IMR-90 (cell line): Measurements from ENCODE around the gene ALDH1B1. TPM values are rescaled to one million over a fixed set of nuclear protein-coding genes. Genes with fewer than 3 reads are reported as not detected.
A peak's percentile ranks its signal among the peaks of the same experiment; 100 is the strongest.

Experiments used
- ATAC-seq: fragments of 200-7000 bp; cut with Tn5 transposase; 2 replicates; pipeline ENCODE4 v1.9.1; 2020; ENCODE audit warnings: low read depth, mild to moderate bottlenecking, moderate library complexity
- BruUV-seq: library from RNA; stranded (reverse); fragments of 400-500 nt; replicated peaks from 2 replicates; lab custom pipeline; 2021; lab: Mats Ljungman, UMichigan
- CTCF ChIA-PET: fragments of 300-600 bp; formaldehyde crosslinking; extraction: SDS; loops from one replicate; lab custom pipeline; 2021; ENCODE audit warnings: antibody characterized with exemption; lab: Yijun Ruan, JAX
- POLR2A ChIA-PET: fragments of 300-600 bp; sonication (Branson Sonifier 250); formaldehyde crosslinking; loops from one replicate; lab custom pipeline; 2022; ENCODE audit warnings: antibody characterized with exemption; ENCODE audit not compliant: unreplicated experiment; lab: Charles Lee
- DNase-seq: peaks from one replicate; pipeline ENCODE4 v3.0.0; 2013
- H2AFZ ChIP-seq: replicated peaks from 2 replicates; pipeline ENCODE3; 2013; ENCODE audit warnings: low read length, mild to moderate bottlenecking; ENCODE audit not compliant: poor library complexity
- H2AK5ac ChIP-seq: 2 replicates; pipeline ENCODE4 v1.6.1; 2013; ENCODE audit warnings: low read depth, low read length, inconsistent platforms
- H2AK9ac ChIP-seq: replicated peaks from 2 replicates; pipeline ENCODE3; 2013; ENCODE audit warnings: mild to moderate bottlenecking, low read depth, low read length, moderate library complexity; ENCODE audit not compliant: poor library complexity
- H2BK120ac ChIP-seq: 2 replicates; pipeline ENCODE4 v1.6.1; 2013; ENCODE audit warnings: low read depth, low read length, inconsistent platforms
- H2BK15ac ChIP-seq: 3 replicates; pipeline ENCODE4 v1.6.1; 2013; ENCODE audit warnings: low read depth, low read length, inconsistent platforms
- H2BK20ac ChIP-seq: 2 replicates; pipeline ENCODE4 v1.6.1; 2013; ENCODE audit warnings: low read depth, mild to moderate bottlenecking, inconsistent platforms, low read length, moderate library complexity
- H2BK5ac ChIP-seq: 2 replicates; pipeline ENCODE4 v1.6.1; 2013; ENCODE audit warnings: mild to moderate bottlenecking, low read depth, low read length, inconsistent platforms; ENCODE audit not compliant: poor library complexity, severe bottlenecking
- H3K14ac ChIP-seq: replicated peaks from 2 replicates; pipeline ENCODE4 v1.6.1; 2013; ENCODE audit warnings: low read depth, low read length, inconsistent platforms
- H3K18ac ChIP-seq: 2 replicates; pipeline ENCODE4 v1.6.1; 2013; ENCODE audit warnings: low read depth, low read length, control low read depth
- H3K23ac ChIP-seq: 2 replicates; pipeline ENCODE4 v1.6.1; 2013; ENCODE audit warnings: low read depth, low read length, inconsistent platforms
- H3K27ac ChIP-seq: 2 replicates; pipeline ENCODE4 v1.5.1; 2013; ENCODE audit warnings: mild to moderate bottlenecking, control low read depth, low read length; ENCODE audit not compliant: insufficient read depth
- H3K27me3 ChIP-seq: 2 replicates; pipeline ENCODE4 v1.6.1; 2013; ENCODE audit warnings: low read length; ENCODE audit not compliant: control insufficient read depth, insufficient read depth
- H3K36me3 ChIP-seq: 2 replicates; pipeline ENCODE4 v1.6.1; 2013; ENCODE audit warnings: low read length, mixed read lengths; ENCODE audit not compliant: control insufficient read depth, insufficient read depth
- H3K4ac ChIP-seq: 2 replicates; pipeline ENCODE4 v1.6.1; 2013; ENCODE audit warnings: low read depth, low read length, inconsistent platforms
- H3K4me1 ChIP-seq: 2 replicates; pipeline ENCODE4 v1.6.1; 2013; ENCODE audit warnings: low read length, mixed read lengths; ENCODE audit not compliant: control insufficient read depth, insufficient read depth
- H3K4me2 ChIP-seq: 2 replicates; pipeline ENCODE4 v1.6.1; 2013; ENCODE audit warnings: low read depth, mild to moderate bottlenecking, control low read depth, low read length, moderate library complexity
- H3K4me3 ChIP-seq: 2 replicates; pipeline ENCODE4 v1.5.1; 2013; ENCODE audit warnings: low read depth, mild to moderate bottlenecking, control low read depth, low read length, moderate library complexity; ENCODE audit not compliant: insufficient read depth
- H3K56ac ChIP-seq: 2 replicates; pipeline ENCODE4 v1.6.1; 2013; ENCODE audit warnings: low read length, inconsistent platforms; ENCODE audit not compliant: insufficient read depth; ENCODE audit errors: extremely low read depth
- H3K79me1 ChIP-seq, 2 experiments: 2 replicates each; pipeline ENCODE4 v1.6.1; 2013; ENCODE audit warnings: low read length in 2 of 2, inconsistent platforms in 1 of 2, low read depth in 1 of 2
- H3K9ac ChIP-seq: 2 replicates; pipeline ENCODE4 v1.6.1; 2013; ENCODE audit warnings: low read depth, low read length, control low read depth
- H3K9me1 ChIP-seq: 2 replicates; pipeline ENCODE4 v1.6.1; 2013; ENCODE audit warnings: low read length, inconsistent platforms; ENCODE audit not compliant: insufficient read depth
- H3K9me3 ChIP-seq: 2 replicates; pipeline ENCODE4 v1.6.1; 2013; ENCODE audit warnings: low read length; ENCODE audit not compliant: control insufficient read depth, insufficient read depth
- H4K20me1 ChIP-seq: 2 replicates; pipeline ENCODE4 v1.6.1; 2013; ENCODE audit warnings: low read length, inconsistent platforms; ENCODE audit not compliant: insufficient read depth
- H4K5ac ChIP-seq: 2 replicates; pipeline ENCODE4 v1.6.1; 2013; ENCODE audit warnings: mild to moderate bottlenecking, low read depth, low read length, control low read depth
- H4K8ac ChIP-seq, 2 experiments: 2 replicates each; pipeline ENCODE4 v1.6.1; 2013; ENCODE audit warnings: low read depth in 2 of 2, low read length in 2 of 2, control low read depth in 1 of 2, inconsistent platforms in 1 of 2
- H4K91ac ChIP-seq: 2 replicates; pipeline ENCODE4 v1.6.1; 2013; ENCODE audit warnings: low read depth, low read length, inconsistent platforms; ENCODE audit not compliant: insufficient read depth
- BHLHE40 ChIP-seq: fragments of 150-350 bp; IDR thresholded peaks from 2 replicates; pipeline ENCODE4 v1.6.1; 2016; ENCODE audit warnings: mild to moderate bottlenecking, low read depth, low read length
- CHD1 ChIP-seq: IDR thresholded peaks from 2 replicates; pipeline ENCODE4 v1.6.1; 2012; ENCODE audit warnings: low read depth, low read length, improper control_type of control experiment
- MAFK ChIP-seq: IDR thresholded peaks from 2 replicates; pipeline ENCODE4 v1.6.1; 2012; ENCODE audit warnings: low read depth, low read length, improper control_type of control experiment
- MXI1 ChIP-seq: IDR thresholded peaks from 2 replicates; pipeline ENCODE4 v1.6.1; 2012; ENCODE audit warnings: low read depth, mild to moderate bottlenecking, low read length, moderate library complexity, borderline replicate concordance
- NFE2L2 ChIP-seq: fragments of 150-350 bp; IDR thresholded peaks from 2 replicates; pipeline ENCODE4 v1.6.1; 2016; ENCODE audit warnings: low read depth, mild to moderate bottlenecking, low read length
- RAD21 ChIP-seq: IDR thresholded peaks from 2 replicates; pipeline ENCODE4 v1.6.1; 2012; ENCODE audit warnings: low read length, improper control_type of control experiment
- WGBS, 2 experiments: methylation state at CpG; one replicate each; pipeline versions ENCODE4 v1.1.5 to v1.1.7; 2013; ENCODE audit warnings: missing lambda C conversion rate in 2 of 2; ENCODE audit not compliant: insufficient read length in 1 of 2; ENCODE audit errors: extremely low coverage in 2 of 2; 5-methylcytosine and 5-hydroxymethylcytosine counted together
- dilution Hi-C: fragments of 300-500 bp; cut with HindIII; formaldehyde crosslinking; loops from one replicate; pipeline ENCODE4 v1.14.3; 2018; ENCODE audit warnings: low sequenced_read_pairs; ENCODE audit not compliant: unreplicated experiment
- in situ Hi-C: fragments of 300-500 bp; cut with MboI; formaldehyde crosslinking; loops from 3 replicates; pipeline ENCODE4 v1.14.3; 2019; ENCODE audit warnings: low sequenced_read_pairs, inconsistent platforms, mixed read lengths
- intact Hi-C: fragments of 100-400 bp; cut with micrococcal nuclease; formaldehyde crosslinking; loops from 2 replicates; pipeline ENCODE4 v1.10.0; 2022
- polyA plus RNA-seq, 3 experiments: library from polyadenylated mRNA; depleted of rRNA; stranded (reverse); fragments of >200 nt; gene quantifications; 2 replicates each; pipeline ENCODE4 v1.2.3, GENCODE V29; 2012; ENCODE audit warnings: low replicate concordance in 1 of 3
- total RNA-seq: library from RNA; depleted of rRNA; stranded (reverse); fragments of >200 nt; gene quantifications from 2 replicates; pipeline ENCODE4 v1.2.3, GENCODE V29; 2012
- TF ChIP-seq, protein P1 (sequence below): conservative IDR thresholded peaks from 2 replicates; pipeline ENCODE4 v1.5.1; 2012; ENCODE audit warnings: mild to moderate bottlenecking, low read depth, low read length, improper control_type of control experiment

ALDH1B1 gene
- total and polyA plus RNA-seq, 2 of the 4 experiments (the other 2 are of a cell fraction) = 29.6 to 37.6 TPM

DNA sequence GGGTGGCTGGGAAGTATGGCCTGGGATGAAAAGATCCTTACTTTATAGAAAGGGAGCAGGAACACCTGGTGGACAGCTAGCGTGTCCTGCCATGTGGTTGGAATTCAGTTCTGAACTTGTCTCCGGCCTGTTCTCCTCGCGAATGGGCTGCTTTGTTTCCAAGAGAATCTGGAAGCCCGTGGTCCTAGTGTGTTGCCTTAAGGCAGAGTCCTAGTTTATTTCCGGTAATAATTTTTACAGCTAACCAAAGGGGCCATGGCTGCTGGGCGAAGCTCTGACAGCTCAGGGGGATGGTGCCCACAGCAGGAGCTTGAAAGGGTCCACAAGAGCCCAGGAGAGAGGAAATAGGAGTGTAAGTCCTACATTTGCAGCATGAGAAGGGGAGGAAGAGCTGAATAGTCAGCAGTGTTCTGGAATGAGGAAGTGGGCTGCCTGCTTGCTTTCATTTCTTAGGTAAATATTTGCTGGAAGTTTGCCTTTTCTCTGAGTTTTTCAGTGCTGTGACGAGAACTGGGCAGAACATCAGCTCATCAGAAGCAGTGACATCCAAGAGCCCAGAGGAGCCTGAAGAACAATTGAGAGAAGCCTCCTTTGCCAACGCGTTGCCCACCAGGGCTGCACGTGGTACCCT lies 44.8 kb downstream of the ALDH1B1 start:
- peak; percentile 62 for ATAC-seq
- 0 out of 2 replicates have a peak overlapping the region, but pooled peaks have one; percentile 67 for H3K23ac ChIP-seq
- H2BK120ac ChIP-seq = peak overlapping the region; percentile 86
- peak overlapping the region; percentile 73; the same call in 2 of the 3 replicates for H2BK15ac ChIP-seq
- peak overlapping the region; percentile 85 to 87 for H4K8ac ChIP-seq
- H3K79me1 ChIP-seq = no peaks in the 10 kb centered on the region; a peak in 1 of 4 replicates
- H2AFZ ChIP-seq = peak overlapping the region; percentile 88
- 64% methylated on average over 5 of the region's 11 CpGs; no CpG with 5 or more reads in 1 of the 2 experiments for WGBS, 2 experiments
- intact Hi-C loops = no loop called here
- H4K91ac ChIP-seq = peak overlapping the region; percentile 95
- peaks cover 15% of the 10 kb centered on the region for H3K4me1 ChIP-seq
- TF ChIP-seq CHD1 (no peak), MAFK (no peak; the same call in 1 of the 2 replicates), NFE2L2 (no peak), BHLHE40 (no peak), RAD21 (no peak), MXI1 (no peak)
- TF ChIP-seq, protein P1, sequence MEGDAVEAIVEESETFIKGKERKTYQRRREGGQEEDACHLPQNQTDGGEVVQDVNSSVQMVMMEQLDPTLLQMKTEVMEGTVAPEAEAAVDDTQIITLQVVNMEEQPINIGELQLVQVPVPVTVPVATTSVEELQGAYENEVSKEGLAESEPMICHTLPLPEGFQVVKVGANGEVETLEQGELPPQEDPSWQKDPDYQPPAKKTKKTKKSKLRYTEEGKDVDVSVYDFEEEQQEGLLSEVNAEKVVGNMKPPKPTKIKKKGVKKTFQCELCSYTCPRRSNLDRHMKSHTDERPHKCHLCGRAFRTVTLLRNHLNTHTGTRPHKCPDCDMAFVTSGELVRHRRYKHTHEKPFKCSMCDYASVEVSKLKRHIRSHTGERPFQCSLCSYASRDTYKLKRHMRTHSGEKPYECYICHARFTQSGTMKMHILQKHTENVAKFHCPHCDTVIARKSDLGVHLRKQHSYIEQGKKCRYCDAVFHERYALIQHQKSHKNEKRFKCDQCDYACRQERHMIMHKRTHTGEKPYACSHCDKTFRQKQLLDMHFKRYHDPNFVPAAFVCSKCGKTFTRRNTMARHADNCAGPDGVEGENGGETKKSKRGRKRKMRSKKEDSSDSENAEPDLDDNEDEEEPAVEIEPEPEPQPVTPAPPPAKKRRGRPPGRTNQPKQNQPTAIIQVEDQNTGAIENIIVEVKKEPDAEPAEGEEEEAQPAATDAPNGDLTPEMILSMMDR = no peak
- H3K4ac ChIP-seq = peak overlapping the region; percentile 83
- H3K9me1 ChIP-seq = peaks cover 3% of the 10 kb centered on the region; the same call in 1 of the 2 replicates
- no peak overlapping the region for H3K4me3 ChIP-seq
- ChIA-PET POLR2A (no interaction called here), CTCF (interaction anchor here (0.6 kb wide), 1 partner anchor 14 kb away, joined by 4 read pairs; no protein-coding TSS in a partner anchor)
- H4K5ac ChIP-seq = peak overlapping the region; percentile 94
- H2AK5ac ChIP-seq = peak overlapping the region; percentile 85
- H3K18ac ChIP-seq = peak overlapping the region; percentile 96; the same call in 1 of the 2 replicates
- H4K20me1 ChIP-seq = no peaks in the 10 kb centered on the region
- H3K36me3 ChIP-seq = no peaks in the 10 kb centered on the region
- H3K4me2 ChIP-seq = peak overlapping the region; percentile 62; the same call in 1 of the 2 replicates
- BruUV-seq = no TSS peak
- peak; percentile 55 for DNase-seq
- H3K14ac ChIP-seq = peak overlapping the region; percentile 54
- H2BK5ac ChIP-seq = peak overlapping the region; percentile 76
- dilution Hi-C loops = no loop called here
- peak overlapping the region; percentile 84 for H2BK20ac ChIP-seq
- peak overlapping the region; percentile 75 for H2AK9ac ChIP-seq
- H3K9ac ChIP-seq = peak overlapping the region; percentile 55; the same call in 1 of the 2 replicates
- in situ Hi-C loops = no loop called here
- peak overlapping the region; percentile 16; the same call in 1 of the 2 replicates for H3K27ac ChIP-seq
- no peak overlapping the region for H3K56ac ChIP-seq
- no peaks in the 10 kb centered on the region; the same call in 1 of the 2 replicates for H3K27me3 ChIP-seq
- no peaks in the 10 kb centered on the region for H3K9me3 ChIP-seq
